PC-3 (cell line): ENCODE data around the gene PACS1. TPM values are rescaled to one million over a fixed set of nuclear protein-coding genes. Genes with fewer than 3 reads are reported as not detected.

ENCODE experiments used
- ATAC-seq: fragments of 200-7000 bp; cut with Tn5 transposase; 2 replicates; pipeline ENCODE4 v1.9.1; 2020; ENCODE audit warnings: mild to moderate bottlenecking, moderate library complexity
- BruUV-seq: library from RNA; stranded (reverse); fragments of 400-500 nt; replicated peaks from 2 replicates; lab custom pipeline; 2021; lab: Mats Ljungman, UMichigan
- CTCF ChIA-PET: fragments of 300-600 bp; sonication (Branson Sonifier 250); formaldehyde crosslinking; loops from one replicate; lab custom pipeline; 2022; ENCODE audit warnings: antibody characterized with exemption; lab: Charles Lee
- POLR2A ChIA-PET: fragments of 300-600 bp; sonication (Branson Sonifier 250); formaldehyde crosslinking; loops from one replicate; lab custom pipeline; 2022; ENCODE audit warnings: antibody characterized with exemption; ENCODE audit not compliant: unreplicated experiment; lab: Charles Lee
- DNase-seq: peaks from one replicate; pipeline ENCODE4 v3.0.0-alpha.2; 2015
- H2AFZ ChIP-seq: fragments of 300-600 bp; sonication (generic); 2 replicates; pipeline ENCODE4 v1.6.0; 2016; ENCODE audit warnings: antibody characterized with exemption, low read length
- H3F3A ChIP-seq: fragments of 300-600 bp; sonication (generic); one replicate; pipeline ENCODE4 v1.6.0; 2017; ENCODE audit warnings: antibody characterized with exemption, low read length, control low read depth, mild to moderate bottlenecking; ENCODE audit not compliant: unreplicated experiment
- H3K27ac ChIP-seq: fragments of 300-600 bp; sonication (generic); 2 replicates; pipeline ENCODE4 v1.5.1; 2016; ENCODE audit warnings: mild to moderate bottlenecking, low read length
- H3K27me3 ChIP-seq: fragments of 300-600 bp; sonication (generic); 2 replicates; pipeline ENCODE4 v1.6.1; 2016; ENCODE audit warnings: low read length, mixed read lengths
- H3K36me3 ChIP-seq: fragments of 300-600 bp; sonication (generic); 2 replicates; pipeline ENCODE4 v1.6.1; 2016; ENCODE audit warnings: low read depth, mixed run types, low read length, mixed read lengths
- H3K4me1 ChIP-seq: fragments of 300-600 bp; sonication (generic); 2 replicates; pipeline ENCODE4 v1.5.1; 2016; ENCODE audit warnings: low read length; ENCODE audit not compliant: insufficient read depth
- H3K4me2 ChIP-seq: fragments of 300-600 bp; sonication (generic); 2 replicates; pipeline ENCODE4 v1.6.0; 2016; ENCODE audit warnings: low read length
- H3K4me3 ChIP-seq: fragments of 300-600 bp; sonication (generic); 2 replicates; pipeline ENCODE4 v1.5.1; 2016; ENCODE audit warnings: mild to moderate bottlenecking, low read length, mixed read lengths
- H3K79me2 ChIP-seq: fragments of 300-600 bp; sonication (generic); 2 replicates; pipeline ENCODE4 v1.6.1; 2017; ENCODE audit warnings: low read length, mixed read lengths
- H3K9ac ChIP-seq: fragments of 300-600 bp; sonication (generic); 2 replicates; pipeline ENCODE4 v1.6.0; 2016; ENCODE audit warnings: mild to moderate bottlenecking, low read length
- H3K9me2 ChIP-seq: fragments of 300-600 bp; sonication (generic); replicated peaks from 2 replicates; pipeline ENCODE4 v1.6.1; 2016; ENCODE audit warnings: mixed run types, low read length, mixed read lengths
- H3K9me3 ChIP-seq: fragments of 300-600 bp; sonication (generic); 2 replicates; pipeline ENCODE4 v1.6.1; 2016; ENCODE audit warnings: low read length, mixed read lengths
- H4K20me1 ChIP-seq: fragments of 300-600 bp; sonication (generic); 2 replicates; pipeline ENCODE4 v1.6.1; 2016; ENCODE audit warnings: low read length, mixed read lengths
- CTCF ChIP-seq: fragments of 300-600 bp; sonication (generic); conservative IDR thresholded peaks from 2 replicates; pipeline ENCODE4 v1.5.1; 2017; ENCODE audit warnings: antibody characterized with exemption, low read depth, mild to moderate bottlenecking, low read length
- EZH2 ChIP-seq: fragments of 300-600 bp; sonication (generic); IDR thresholded peaks from one replicate; pipeline ENCODE4 v1.6.1; 2017; ENCODE audit warnings: antibody characterized with exemption, mild to moderate bottlenecking, low read length; ENCODE audit not compliant: unreplicated experiment
- EZH2phosphoT487 ChIP-seq: fragments of 300-600 bp; sonication (generic); IDR thresholded peaks from 2 replicates; pipeline ENCODE4 v1.6.1; 2018; ENCODE audit warnings: mild to moderate bottlenecking, antibody characterized with exemption, low read length, borderline replicate concordance
- intact Hi-C: fragments of 100-400 bp; cut with micrococcal nuclease; formaldehyde crosslinking; loops from 2 replicates; pipeline ENCODE4 v1.9.0; 2023
- total RNA-seq: library from RNA; depleted of rRNA; stranded (reverse); fragments of >200 nt; gene quantifications from 2 replicates; pipeline ENCODE4 v1.2.3, GENCODE V29; 2014

Gene PACS1
- total RNA-seq, 1 experiment from 2014 or later, result 28.7 TPM

- H3K9me3 ChIP-seq, result no peaks in the 10 kb centered on the region
These were observed 49.5 kb downstream of the PACS1 start for GRCh38 chr11:66119348-66120133.

GRCh38 chr11:66121466-66121865 is 51.4 kb downstream of the PACS1 start:
- Histone ChIP-seq H3K79me2 (peaks cover 42% of the 10 kb centered on the region), H3K27ac (no peak overlapping the region), H3K4me2 (no peak overlapping the region), H3K36me3 (no peaks in the 10 kb centered on the region), H3K9me2 (no peaks in the 10 kb centered on the region), H3K9ac (no peak overlapping the region), H4K20me1 (no peaks in the 10 kb centered on the region), H3K27me3 (no peaks in the 10 kb centered on the region), H3F3A (peaks cover 8% of the 10 kb centered on the region), H3K4me3 (no peak overlapping the region), H2AFZ (no peak overlapping the region), H3K9me3 (no peaks in the 10 kb centered on the region), H3K4me1 (peaks cover 43% of the 10 kb centered on the region)
- POLR2A ChIA-PET, result no interaction called here
- intact Hi-C loops, result no loop called here
- ATAC-seq, result no peak
- DNase-seq, result no peak
- TF ChIP-seq EZH2phosphoT487, result no peak
- TF ChIP-seq EZH2, result no peak
- TF ChIP-seq CTCF, result no peak
- CTCF ChIA-PET, result no interaction called here
- BruUV-seq, result no TSS peak

More at GRCh38 chr11:66119348-66120133, 49.5 kb downstream of the PACS1 start:
- no peaks in the 10 kb centered on the region for H3K36me3 ChIP-seq
- H3K4me1 ChIP-seq, result peaks cover 42% of the 10 kb centered on the region
- BruUV-seq, result no TSS peak
- H3K4me3 ChIP-seq, result peak overlapping the region; percentile 4; the same call in 1 of the 2 replicates
- ATAC-seq (peak; percentile 87), DNase-seq (peak; percentile 87)
- ChIA-PET POLR2A (no interaction called here), CTCF (interaction anchor here (0.5 to 1.1 kb wide), 2 partner anchors 75 to 231 kb away, joined by 3 to 7 read pairs; partner anchors contain the start of gene FIBP)
- intact Hi-C loops, result no loop called here
- peak overlapping the region; percentile 59 for H3K4me2 ChIP-seq
- no peaks in the 10 kb centered on the region for H3K9me2 ChIP-seq
- no peak overlapping the region for H2AFZ ChIP-seq
- H3K79me2 ChIP-seq, result peaks cover 54% of the 10 kb centered on the region
- H3F3A ChIP-seq, result peaks cover 8% of the 10 kb centered on the region
- no peak for TF ChIP-seq EZH2phosphoT487
- TF ChIP-seq EZH2, result no peak
- TF ChIP-seq CTCF, result no peak
- H3K27ac ChIP-seq, result peak overlapping the region; percentile 87
- no peaks in the 10 kb centered on the region for H4K20me1 ChIP-seq
- peak overlapping the region; percentile 47 for H3K9ac ChIP-seq
- H3K27me3 ChIP-seq, result no peaks in the 10 kb centered on the region

GRCh38 chr11:66123902-66124301 is 53.8 kb downstream of the PACS1 start:
- no peaks in the 10 kb centered on the region for H3K9me2 ChIP-seq
- no peaks in the 10 kb centered on the region for H3K27me3 ChIP-seq
- peak overlapping the region; percentile 60 for H3K27ac ChIP-seq
- DNase-seq, result no peak
- no peak overlapping the region for H3K4me3 ChIP-seq
- CTCF ChIA-PET, result no interaction called here
- peaks cover 38% of the 10 kb centered on the region for H3K79me2 ChIP-seq
- no peak overlapping the region for H3K9ac ChIP-seq
- no TSS peak for BruUV-seq
- peak overlapping the region; percentile 57 for H3K4me2 ChIP-seq
- no peaks in the 10 kb centered on the region for H3K9me3 ChIP-seq
- H2AFZ ChIP-seq, result peak overlapping the region; percentile 28; the same call in 1 of the 2 replicates
- H4K20me1 ChIP-seq, result no peaks in the 10 kb centered on the region
- POLR2A ChIA-PET, result no interaction called here
- no peaks in the 10 kb centered on the region for H3K36me3 ChIP-seq
- no peak for ATAC-seq
- no peak for TF ChIP-seq CTCF
- TF ChIP-seq EZH2phosphoT487, result no peak
- TF ChIP-seq EZH2, result no peak
- H3K4me1 ChIP-seq, result peaks cover 34% of the 10 kb centered on the region
- intact Hi-C loops, result no loop called here
- H3F3A ChIP-seq, result peaks cover 5% of the 10 kb centered on the region
